ENCODE data around the gene TTC39B. TPM values are rescaled to one million over a fixed set of nuclear protein-coding genes. Genes with fewer than 3 reads are reported as not detected.

TTC39B gene
- total and polyA plus RNA-seq, 2 of the 8 experiments (the other 6 are each of a cell fraction or from before 2014, with no cell fraction given): 1.6 to 10.9 TPM

- no peak for TF ChIP-seq TCF12 (IDR thresholded peaks at IDR 0.05; ENCODE audit: low read depth, low read length)
- no peaks in the 10 kb centered on the region for H3K9me3 ChIP-seq (ENCODE audit: insufficient read depth in 2 of 2, low read depth in 1 of 2, low read length in 1 of 2)
- no peak overlapping the region for H3K14ac ChIP-seq (ENCODE audit: insufficient read length)
- H2BK120ac ChIP-seq (replicated peaks; ENCODE audit: low read depth, low read length): no peak overlapping the region
- H3K18ac ChIP-seq (ENCODE audit: extremely low read depth, low read length): 0 out of 2 replicates have a peak overlapping the region, but pooled peaks have one; percentile 51
- POLR2A ChIA-PET (ENCODE audit: partially characterized antibody): no interaction called here
- no peak overlapping the region for H2AFZ ChIP-seq (ENCODE audit: low read length)
- peaks cover 2 to 21% (median 18%) of the 10 kb centered on the region in 4 experiments; a peak in 5 of 7 replicates for H3K4me1 ChIP-seq (replicated peaks in 1 of 4; ENCODE audit: control insufficient read depth in 3 of 4, insufficient read depth in 4 of 4, low read length in 3 of 4)
- no peak overlapping the region for H2BK5ac ChIP-seq (ENCODE audit: low read depth, low read length)
- no peak overlapping the region for H4K8ac ChIP-seq (ENCODE audit: extremely low read depth, insufficient read depth, low read length)
- H4K20me1 ChIP-seq (replicated peaks in 1 of 2; ENCODE audit: control insufficient read depth in 1 of 2, insufficient read depth in 2 of 2, low read length in 2 of 2): no peaks in the 10 kb centered on the region
- no peaks in the 10 kb centered on the region for H3K27me3 ChIP-seq (replicated peaks in 1 of 4; ENCODE audit: control insufficient read depth in 3 of 4, extremely low read depth in 1 of 4, insufficient read depth in 3 of 4, low read length in 3 of 4)
- no peak for FAIRE-seq
- H3K4me2 ChIP-seq (ENCODE audit: insufficient read depth in 1 of 2, low read depth in 2 of 2, low read length in 2 of 2): no peak overlapping the region
- no peak overlapping the region for H2BK12ac ChIP-seq (ENCODE audit: low read depth, low read length)
- H3K27ac ChIP-seq (ENCODE audit: low read depth, low read length): no peak overlapping the region
- DNase-seq (ENCODE audit: low read depth in 1 of 2, low spot score in 2 of 2): no peak
- no peak overlapping the region for H2BK15ac ChIP-seq (ENCODE audit: low read length)
- H3K23ac ChIP-seq (ENCODE audit: insufficient read length): no peak overlapping the region
- H2AK5ac ChIP-seq (ENCODE audit: low read depth, low read length): no peak overlapping the region
- H3K56ac ChIP-seq (replicated peaks; ENCODE audit: insufficient read length, low read depth, low read length): no peak overlapping the region
- no peaks in the 10 kb centered on the region for H3K79me2 ChIP-seq (ENCODE audit: control insufficient read depth in 1 of 2, insufficient read depth in 2 of 2, low read length in 2 of 2)
- CTCF ChIA-PET (ENCODE audit: partially characterized antibody): interaction anchor here (1.0 to 2.4 kb wide), 3 partner anchors 20 to 91 kb away, joined by 3 to 6 read pairs (median 6); no protein-coding TSS in a partner anchor
- H2BK20ac ChIP-seq (ENCODE audit: low read length): peak overlapping the region; percentile 64; the same call in 1 of the 2 replicates
- H3K4ac ChIP-seq (replicated peaks; ENCODE audit: insufficient read length, low read depth, low read length): no peak overlapping the region
- no peak overlapping the region for H4K91ac ChIP-seq (replicated peaks; ENCODE audit: insufficient read length, low read length)
- H3K9ac ChIP-seq (replicated peaks in 1 of 4; ENCODE audit: extremely low read depth in 1 of 4, low read depth in 3 of 4, low read length in 3 of 4): no peak overlapping the region
- no peak overlapping the region for H4K5ac ChIP-seq (ENCODE audit: insufficient read length, low read depth, low read length)
- no peaks in the 10 kb centered on the region for H3K79me1 ChIP-seq (ENCODE audit: low read depth, low read length)
- H3K36me3 ChIP-seq (ENCODE audit: control insufficient read depth in 2 of 4, insufficient read depth in 4 of 4, low read length in 3 of 4): no peaks in the 10 kb centered on the region
- H3K4me3 ChIP-seq (ENCODE audit: extremely low read depth in 1 of 4, insufficient read depth in 2 of 4, low read depth in 3 of 4, low read length in 4 of 4): no peak overlapping the region
- no peaks in the 10 kb centered on the region for H3K23me2 ChIP-seq (ENCODE audit: low read depth, low read length)
- 86% methylated on average over 1 of the region's 1 CpG; no CpG with 5 or more reads in 1 of the 2 experiments for WGBS, 2 experiments (ENCODE audit: extremely low coverage in 1 of 2, insufficient coverage in 1 of 2, insufficient read length in 1 of 2, insufficient replicate concordance in 2 of 2, low coverage in 1 of 2, low lambda C conversion rate in 2 of 2, missing lambda C conversion rate in 1 of 2)
Measured at GRCh38 chr9:15140051-15140450, 167.0 kb downstream of the TTC39B start.

All from H1 (cell line).